Measurements from ENCODE around the gene USP26. TPM values are rescaled to one million over a fixed set of nuclear protein-coding genes. Genes with fewer than 3 reads are reported as not detected.
"Not testable (repeated sequence)": the region's sequence is repeated elsewhere in the genome, so short reads cannot be mapped to it uniquely, and the experiment has no call there.

USP26 gene
- total RNA-seq, 4 donors from 2014 or later = not detected

- Histone ChIP-seq H3K27me3 (no peaks in the 10 kb centered on the region), H3K27ac (no peak overlapping the region), H3K4me3 (no peak overlapping the region), H3K9me3 (no peaks in the 10 kb centered on the region), H3K36me3 (no peaks in the 10 kb centered on the region), H3K4me1 (no peaks in the 10 kb centered on the region)
- no peak for DNase-seq
- TF ChIP-seq CTCF (IDR thresholded peaks at IDR 0.05) (no peak), POLR2A (IDR thresholded peaks at IDR 0.05) (no peak)
These were observed 112.8 kb downstream of the USP26 start for GRCh38 chrX:132984058-132984650.

- DNase-seq = no peak
- Histone ChIP-seq H3K9me3 (no peaks in the 10 kb centered on the region), H3K4me1 (no peaks in the 10 kb centered on the region), H3K27ac (no peak overlapping the region), H3K27me3 (no peaks in the 10 kb centered on the region), H3K36me3 (no peaks in the 10 kb centered on the region), H3K4me3 (no peak overlapping the region)
- TF ChIP-seq POLR2A (IDR thresholded peaks at IDR 0.05) (no peak), CTCF (IDR thresholded peaks at IDR 0.05) (no peak)
These were observed 113.4 kb downstream of the USP26 start for GRCh38 chrX:132983496-132983895.

- H3K36me3 ChIP-seq, H3K4me3 ChIP-seq, H3K27ac ChIP-seq, H3K9me3 ChIP-seq, H3K27me3 ChIP-seq, H3K4me1 ChIP-seq, DNase-seq: not testable (repeated sequence)
These were observed 116.9 kb downstream of the USP26 start for GRCh38 chrX:132980035-132980434.

Other genes starting within 250 kb of the USP26 start
- gene HS6ST2, start 138.5 kb downstream of the USP26 start, total RNA-seq = not detected
- gene TFDP3, start 121.2 kb upstream of the USP26 start, total RNA-seq = not detected